Measurements from ENCODE around the gene PGC.
"Not testable (repeated sequence)": the region's sequence is repeated elsewhere in the genome, so short reads cannot be mapped to it uniquely, and the experiment has no call there.

The PGC gene

GRCh38 chr6:41768545-41769308 lies 21.5 kb upstream of the PGC start:
- H3K27me3 Mint-ChIP-seq = no peaks in the 10 kb centered on the region
- H3K4me1 Mint-ChIP-seq (ENCODE audit: low read depth) = no peaks in the 10 kb centered on the region
- no peak overlapping the region for H3K4me3 Mint-ChIP-seq
- H3K36me3 Mint-ChIP-seq (ENCODE audit: low read depth) = peaks cover 43% of the 10 kb centered on the region
- intact Hi-C loops (cut with micrococcal nuclease) = no loop called here
- H3K9me3 Mint-ChIP-seq = no peaks in the 10 kb centered on the region
- no peak overlapping the region for H3K27ac Mint-ChIP-seq

- intact Hi-C loops (cut with micrococcal nuclease) = no loop called here
- no peak overlapping the region for H3K27ac Mint-ChIP-seq
Observed at GRCh38 chr6:41767112-41767833, 20.1 kb upstream of the PGC start.

DNA sequence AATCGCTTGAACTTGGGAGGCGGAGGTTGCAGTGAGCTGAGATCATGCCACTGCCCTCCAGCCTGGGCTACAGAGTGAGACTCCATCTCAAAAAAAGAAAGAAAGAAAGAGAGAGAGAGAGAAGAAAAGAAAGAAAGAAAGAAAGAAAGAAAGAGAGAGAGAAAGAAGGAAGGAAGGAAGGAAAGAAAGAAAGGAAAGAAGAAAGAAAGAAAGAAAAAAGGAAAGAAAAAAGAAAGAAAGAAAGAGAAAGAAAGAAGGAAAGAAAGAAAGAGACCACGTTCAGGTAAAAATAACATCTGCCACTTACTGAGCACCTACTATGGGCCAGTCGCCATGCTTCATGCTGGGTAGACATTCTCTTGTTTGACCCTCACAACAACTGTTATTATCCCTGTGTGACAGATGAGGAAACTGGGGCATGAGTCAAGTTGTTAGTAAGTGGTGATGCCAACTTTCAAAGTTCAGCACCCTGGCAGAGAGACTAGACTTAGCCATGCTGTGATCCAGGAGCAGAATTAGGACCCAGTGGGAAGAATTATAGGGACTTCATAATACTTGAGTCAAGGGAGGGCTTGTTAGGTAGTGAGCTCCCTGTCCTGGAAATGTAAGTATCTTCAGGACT lies 19.0 kb upstream of the PGC start:
- peaks cover 17% of the 10 kb centered on the region for H3K36me3 Mint-ChIP-seq (ENCODE audit: low read depth)
- H3K27me3 Mint-ChIP-seq; H3K9me3 Mint-ChIP-seq; H3K4me1 Mint-ChIP-seq (ENCODE audit: low read depth); intact Hi-C loops (cut with micrococcal nuclease); H3K27ac Mint-ChIP-seq; H3K4me3 Mint-ChIP-seq: not testable (repeated sequence)

More at GRCh38 chr6:41767112-41767833, 20.1 kb upstream of the PGC start:
- Mint-ChIP-seq H3K4me1 (ENCODE audit: low read depth) (no peaks in the 10 kb centered on the region), H3K36me3 (ENCODE audit: low read depth) (peaks cover 28% of the 10 kb centered on the region), H3K9me3 (no peaks in the 10 kb centered on the region), H3K27me3 (no peaks in the 10 kb centered on the region), H3K4me3 (no peak overlapping the region)

DNA sequence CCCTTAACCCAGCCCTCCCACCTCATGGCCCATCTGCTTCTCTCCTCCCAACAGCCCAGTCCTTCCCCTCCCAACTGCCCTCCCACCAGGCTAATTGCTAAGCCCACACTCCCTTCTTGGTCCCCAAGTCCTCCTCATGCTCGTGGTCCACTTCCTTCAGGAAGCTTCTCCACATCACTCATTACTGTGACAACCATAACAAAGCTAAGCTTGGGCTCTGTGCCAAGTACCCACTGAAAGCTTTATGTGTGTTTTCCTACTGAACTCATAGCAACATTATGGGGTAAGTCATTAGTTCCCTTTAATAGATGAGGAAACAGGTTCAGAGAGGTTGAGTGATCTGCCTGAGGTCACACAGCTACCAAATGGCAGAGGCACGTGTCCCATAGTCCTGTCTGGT lies 16.3 kb upstream of the PGC start:
- no peaks in the 10 kb centered on the region for H3K36me3 Mint-ChIP-seq (ENCODE audit: low read depth)
- H3K27me3 Mint-ChIP-seq = peaks cover 3% of the 10 kb centered on the region
- no peak overlapping the region for H3K27ac Mint-ChIP-seq
- no peaks in the 10 kb centered on the region for H3K9me3 Mint-ChIP-seq
- no peaks in the 10 kb centered on the region for H3K4me1 Mint-ChIP-seq (ENCODE audit: low read depth)
- intact Hi-C loops (cut with micrococcal nuclease) = no loop called here
- H3K4me3 Mint-ChIP-seq = no peak overlapping the region

DNA sequence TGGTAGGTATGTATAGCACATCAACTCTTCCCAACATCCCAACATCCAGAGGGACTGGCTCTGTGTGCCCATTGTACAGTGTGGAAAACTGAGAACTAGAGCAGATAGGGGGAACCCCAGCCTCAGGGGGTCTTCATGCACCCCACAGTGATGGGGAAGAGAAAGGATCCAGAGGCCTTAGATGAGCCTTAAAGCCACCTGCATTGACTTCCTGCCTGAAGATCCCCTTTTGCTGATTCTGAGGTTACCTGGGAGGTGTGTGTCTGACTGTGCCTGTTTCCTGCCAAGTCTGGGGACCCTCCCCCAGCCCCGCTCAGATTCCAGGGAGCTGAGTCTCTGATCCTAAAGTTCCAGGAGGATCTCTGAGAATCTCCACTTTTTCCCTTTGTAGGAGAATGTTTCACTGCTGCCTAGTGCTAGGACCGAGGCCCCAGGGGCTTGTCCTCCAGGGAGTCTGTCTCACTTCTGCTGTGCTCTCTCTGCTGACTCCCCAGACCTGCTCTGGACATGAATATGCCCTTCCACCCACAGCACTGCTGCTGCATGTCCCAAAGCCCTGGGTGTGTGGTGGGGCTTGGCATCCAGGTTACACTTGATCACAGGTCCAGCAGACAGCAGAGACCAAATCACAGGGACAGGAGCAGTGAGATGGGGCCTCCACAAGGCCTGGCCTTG lies 12.8 kb upstream of the PGC start:
- Mint-ChIP-seq H3K27ac (no peak overlapping the region), H3K4me1 (ENCODE audit: low read depth) (no peaks in the 10 kb centered on the region), H3K36me3 (ENCODE audit: low read depth) (no peaks in the 10 kb centered on the region), H3K4me3 (no peak overlapping the region), H3K27me3 (peaks cover 8% of the 10 kb centered on the region), H3K9me3 (no peaks in the 10 kb centered on the region)
- intact Hi-C loops (cut with micrococcal nuclease) = no loop called here

- Mint-ChIP-seq H3K27ac (no peak overlapping the region), H3K9me3 (no peaks in the 10 kb centered on the region), H3K36me3 (ENCODE audit: low read depth) (no peaks in the 10 kb centered on the region), H3K27me3 (peaks cover 8% of the 10 kb centered on the region), H3K4me1 (ENCODE audit: low read depth) (no peaks in the 10 kb centered on the region), H3K4me3 (no peak overlapping the region)
- intact Hi-C loops (cut with micrococcal nuclease) = no loop called here
Observed at GRCh38 chr6:41759106-41759904, 12.1 kb upstream of the PGC start.

DNA sequence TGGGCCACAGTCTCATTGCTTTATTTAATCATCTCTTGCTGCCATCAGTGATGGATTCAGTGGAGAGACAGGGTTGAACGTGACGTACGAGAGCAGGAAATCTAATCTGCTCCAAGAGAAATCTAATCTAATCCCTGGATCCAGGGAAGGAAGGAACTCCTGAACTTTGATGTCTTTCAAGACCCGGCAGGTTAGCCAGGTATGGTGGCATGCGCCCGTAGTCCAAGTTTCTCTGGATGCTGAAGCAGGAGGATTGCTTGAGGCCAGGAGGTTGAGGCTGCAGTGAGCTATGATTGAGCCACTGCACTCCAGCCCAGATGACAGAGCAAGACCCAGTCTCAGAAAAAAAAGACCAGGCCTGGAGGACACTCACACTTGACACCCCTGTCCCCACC lies 11.4 kb upstream of the PGC start:
- Mint-ChIP-seq H3K27me3 (peaks cover 9% of the 10 kb centered on the region), H3K4me1 (ENCODE audit: low read depth) (no peaks in the 10 kb centered on the region), H3K4me3 (no peak overlapping the region), H3K36me3 (ENCODE audit: low read depth) (no peaks in the 10 kb centered on the region), H3K9me3 (no peaks in the 10 kb centered on the region), H3K27ac (no peak overlapping the region)
- intact Hi-C loops (cut with micrococcal nuclease) = no loop called here

DNA sequence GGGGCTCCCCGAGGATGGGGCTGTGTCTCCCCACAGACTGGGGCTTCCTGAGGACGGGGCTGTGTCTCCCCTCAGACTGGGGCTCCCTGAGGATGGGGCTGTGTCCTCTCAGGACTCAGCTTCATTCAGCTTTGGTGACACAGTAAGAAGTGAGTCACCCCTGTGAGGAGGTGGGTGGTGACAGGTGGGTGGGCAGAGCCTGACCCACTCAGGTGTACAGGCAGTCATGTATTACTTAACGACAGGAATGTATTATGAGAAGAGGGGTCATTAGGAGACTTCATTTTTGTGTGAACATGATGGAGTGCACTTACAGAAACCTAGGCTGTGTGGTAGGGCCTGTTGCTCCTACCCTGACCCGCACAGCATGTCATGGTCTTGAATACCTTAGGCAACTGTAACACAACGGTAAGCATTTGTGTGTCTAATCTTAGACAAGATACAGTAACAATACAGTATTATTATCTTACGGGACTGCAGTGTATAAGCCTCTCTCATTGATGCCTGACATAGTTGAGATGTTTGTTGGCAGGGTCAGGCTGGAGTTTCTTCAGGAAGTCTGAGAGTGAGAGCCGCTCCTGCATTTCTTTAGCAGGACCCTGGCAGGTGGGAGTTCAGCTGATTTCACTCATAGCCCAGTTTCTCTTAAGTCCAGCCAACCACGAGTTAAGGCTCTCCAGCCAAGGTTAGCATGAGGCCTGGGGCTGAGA lies 10.9 kb upstream of the PGC start:
- Mint-ChIP-seq H3K27me3 (peaks cover 10% of the 10 kb centered on the region), H3K36me3 (ENCODE audit: low read depth) (no peaks in the 10 kb centered on the region), H3K4me3 (no peak overlapping the region), H3K9me3 (no peaks in the 10 kb centered on the region), H3K4me1 (ENCODE audit: low read depth) (no peaks in the 10 kb centered on the region), H3K27ac (no peak overlapping the region)
- intact Hi-C loops (cut with micrococcal nuclease) = no loop called here

DNA sequence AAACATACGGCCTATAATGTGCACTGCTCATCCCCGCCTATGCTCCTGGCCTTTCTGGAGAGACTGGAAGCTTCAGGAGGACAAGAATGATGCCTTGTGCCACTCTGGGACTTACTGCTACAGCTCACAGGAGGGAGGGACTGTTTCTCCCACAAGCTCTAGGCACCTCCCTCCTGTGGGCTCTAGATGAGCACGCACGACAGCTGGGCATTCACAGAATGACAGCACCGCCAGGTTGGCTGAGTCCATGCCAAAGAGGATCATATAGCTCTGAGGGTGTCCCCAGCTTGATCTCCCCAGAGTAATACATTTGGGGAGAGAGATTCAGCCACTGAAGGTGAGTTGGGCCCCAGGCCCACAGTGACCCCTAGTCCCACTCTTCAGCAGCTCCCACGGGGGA lies 10.1 kb upstream of the PGC start:
- no peak overlapping the region for H3K27ac Mint-ChIP-seq
- no peaks in the 10 kb centered on the region for H3K4me1 Mint-ChIP-seq (ENCODE audit: low read depth)
- H3K36me3 Mint-ChIP-seq (ENCODE audit: low read depth) = no peaks in the 10 kb centered on the region
- H3K9me3 Mint-ChIP-seq = no peaks in the 10 kb centered on the region
- H3K27me3 Mint-ChIP-seq = peaks cover 12% of the 10 kb centered on the region
- no peak overlapping the region for H3K4me3 Mint-ChIP-seq
- intact Hi-C loops (cut with micrococcal nuclease) = no loop called here

GRCh38 chr6:41756354-41756753 lies 9.2 kb upstream of the PGC start:
- Mint-ChIP-seq H3K36me3 (ENCODE audit: low read depth) (no peaks in the 10 kb centered on the region), H3K4me1 (ENCODE audit: low read depth) (no peaks in the 10 kb centered on the region), H3K9me3 (no peaks in the 10 kb centered on the region), H3K4me3 (no peak overlapping the region), H3K27ac (no peak overlapping the region), H3K27me3 (peaks cover 9% of the 10 kb centered on the region)
- intact Hi-C loops (cut with micrococcal nuclease) = no loop called here

DNA sequence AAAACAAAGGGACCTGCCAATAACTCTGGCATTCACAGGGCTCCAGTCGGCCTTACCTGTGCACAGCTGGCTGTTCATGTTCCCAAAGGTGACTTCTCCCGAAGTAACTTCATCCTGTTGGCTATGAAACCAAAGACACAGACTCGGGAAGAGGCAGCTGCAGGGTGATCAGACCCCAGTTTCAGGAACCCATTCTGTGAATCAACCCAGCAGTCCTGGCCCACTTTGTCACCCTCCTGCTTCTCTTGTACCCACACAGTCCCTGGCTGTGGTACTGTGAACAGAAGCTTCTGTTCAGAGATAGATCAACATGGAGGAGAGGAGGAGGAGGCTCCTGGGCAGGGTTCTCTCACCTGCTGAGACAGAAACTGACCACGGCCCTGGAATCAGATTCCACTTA lies 8.7 kb upstream of the PGC start:
- Mint-ChIP-seq H3K27me3 (peaks cover 8% of the 10 kb centered on the region), H3K4me3 (no peak overlapping the region), H3K4me1 (ENCODE audit: low read depth) (no peaks in the 10 kb centered on the region), H3K36me3 (ENCODE audit: low read depth) (no peaks in the 10 kb centered on the region), H3K9me3 (no peaks in the 10 kb centered on the region), H3K27ac (no peak overlapping the region)
- intact Hi-C loops (cut with micrococcal nuclease) = no loop called here

- Mint-ChIP-seq H3K4me3 (no peak overlapping the region), H3K27me3 (peaks cover 7% of the 10 kb centered on the region), H3K9me3 (no peaks in the 10 kb centered on the region), H3K27ac (no peak overlapping the region), H3K4me1 (ENCODE audit: low read depth) (no peaks in the 10 kb centered on the region), H3K36me3 (ENCODE audit: low read depth) (no peaks in the 10 kb centered on the region)
- intact Hi-C loops (cut with micrococcal nuclease) = no loop called here
Observed at GRCh38 chr6:41750374-41750773, 3.2 kb upstream of the PGC start.

GRCh38 chr6:41748542-41748941 lies 1.3 kb upstream of the PGC start:
- Mint-ChIP-seq H3K36me3 (ENCODE audit: low read depth) (no peaks in the 10 kb centered on the region), H3K4me3 (no peak overlapping the region), H3K9me3 (no peaks in the 10 kb centered on the region), H3K4me1 (ENCODE audit: low read depth) (peaks cover 7% of the 10 kb centered on the region), H3K27ac (no peak overlapping the region), H3K27me3 (peaks cover 4% of the 10 kb centered on the region)
- intact Hi-C loops (cut with micrococcal nuclease) = no loop called here

All from dendritic cell treated with granulocyte-macrophage colony-stimulating factor and Interleukin-4, amounts not matched to agents 40 ng/mL and 50 ng/mL, for 4 days (primary cell).